ENCODE results near the gene HDHD5. TPM values are rescaled to one million over a fixed set of nuclear protein-coding genes. Genes with fewer than 3 reads are reported as not detected.

The HDHD5 gene
- total RNA-seq, 1 donor from 2014 or later = 52.6 TPM

DNA sequence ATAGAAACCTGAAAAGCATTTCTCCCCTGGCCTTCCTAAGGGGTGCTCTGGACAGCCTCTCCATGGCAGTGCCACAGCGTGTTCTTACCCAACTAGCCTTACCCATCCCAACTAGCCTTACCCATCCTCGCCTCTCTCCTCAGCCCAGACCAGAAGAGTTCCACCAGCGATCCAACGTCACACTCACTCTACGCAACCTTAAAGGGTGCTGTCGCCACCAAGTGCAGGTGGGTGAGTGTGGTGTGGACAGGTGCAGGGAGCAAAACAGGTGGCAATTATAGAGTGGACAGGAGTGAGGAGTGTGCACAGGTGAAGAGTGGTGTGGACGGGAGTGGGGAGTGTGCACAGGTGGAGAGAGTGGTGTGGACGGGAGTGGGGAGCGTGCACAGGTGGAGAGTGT is 55.7 kb downstream of the HDHD5 start:
- DNase-seq = no peak
- intact Hi-C loops (cut with micrococcal nuclease) = no loop called here
- Histone ChIP-seq H3K9me3 (replicated peaks) (no peaks in the 10 kb centered on the region), H3K27me3 (ENCODE audit: low read depth) (no peaks in the 10 kb centered on the region), H3K36me3 (peaks cover 78% of the 10 kb centered on the region), H3K4me1 (no peaks in the 10 kb centered on the region), H3K27ac (replicated peaks) (no peak overlapping the region), H3K4me3 (no peak overlapping the region)
- TF ChIP-seq CTCF (IDR thresholded peaks at IDR 0.05; ENCODE audit: borderline replicate concordance) = no peak

GRCh38 chr22:17102297-17102667 is 56.8 kb downstream of the HDHD5 start:
- peaks cover 79% of the 10 kb centered on the region for H3K36me3 ChIP-seq
- H3K27me3 ChIP-seq (ENCODE audit: low read depth) = no peaks in the 10 kb centered on the region
- intact Hi-C loops (cut with micrococcal nuclease) = no loop called here
- no peak for DNase-seq
- TF ChIP-seq CTCF (IDR thresholded peaks at IDR 0.05; ENCODE audit: borderline replicate concordance) = no peak
- H3K27ac ChIP-seq (replicated peaks) = no peak overlapping the region
- H3K9me3 ChIP-seq (replicated peaks) = no peaks in the 10 kb centered on the region
- H3K4me3 ChIP-seq = no peak overlapping the region
- H3K4me1 ChIP-seq = no peaks in the 10 kb centered on the region

- Histone ChIP-seq H3K9me3 (replicated peaks) (no peaks in the 10 kb centered on the region), H3K4me1 (no peaks in the 10 kb centered on the region), H3K27ac (replicated peaks) (no peak overlapping the region), H3K27me3 (ENCODE audit: low read depth) (no peaks in the 10 kb centered on the region), H3K4me3 (no peak overlapping the region), H3K36me3 (peaks cover 79% of the 10 kb centered on the region)
- TF ChIP-seq CTCF (IDR thresholded peaks at IDR 0.05; ENCODE audit: borderline replicate concordance) = no peak
- intact Hi-C loops (cut with micrococcal nuclease) = no loop called here
- DNase-seq = no peak
These were observed 57.4 kb downstream of the HDHD5 start for GRCh38 chr22:17101475-17102296.

DNA sequence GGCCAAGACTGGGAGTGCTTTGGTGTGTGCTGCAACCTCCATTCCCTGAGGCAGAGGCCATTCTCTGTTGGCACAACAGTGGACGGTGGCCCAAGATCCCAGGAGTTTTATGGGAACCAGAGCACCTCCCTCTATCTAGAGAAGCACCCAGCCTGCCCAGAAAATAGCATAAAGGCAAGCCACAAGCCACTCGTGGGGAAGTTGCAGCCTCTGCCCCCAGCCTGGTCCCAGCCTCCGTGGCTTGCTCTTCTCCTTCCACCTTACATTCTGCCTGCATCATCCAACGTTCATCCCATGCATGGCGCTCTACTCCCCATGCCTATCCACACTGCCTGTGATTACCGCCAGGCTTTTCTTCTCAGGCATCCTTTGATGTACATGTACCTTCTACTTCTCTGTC is 58.5 kb downstream of the HDHD5 start:
- no peak for DNase-seq
- H3K9me3 ChIP-seq (replicated peaks) = no peaks in the 10 kb centered on the region
- TF ChIP-seq CTCF (IDR thresholded peaks at IDR 0.05; ENCODE audit: borderline replicate concordance) = no peak
- H3K27ac ChIP-seq (replicated peaks) = no peak overlapping the region
- intact Hi-C loops (cut with micrococcal nuclease) = no loop called here
- H3K27me3 ChIP-seq (ENCODE audit: low read depth) = no peaks in the 10 kb centered on the region
- H3K4me3 ChIP-seq = no peak overlapping the region
- H3K4me1 ChIP-seq = no peaks in the 10 kb centered on the region
- H3K36me3 ChIP-seq = peaks cover 79% of the 10 kb centered on the region

- no peaks in the 10 kb centered on the region for H3K9me3 ChIP-seq (replicated peaks)
- intact Hi-C loops (cut with micrococcal nuclease) = loop anchor here (10.0 kb wide), 1 partner anchor 46 kb away; no protein-coding TSS in a partner anchor
- H3K4me1 ChIP-seq = no peaks in the 10 kb centered on the region
- no peaks in the 10 kb centered on the region for H3K27me3 ChIP-seq (ENCODE audit: low read depth)
- H3K36me3 ChIP-seq = peaks cover 65% of the 10 kb centered on the region
- no peak overlapping the region for H3K4me3 ChIP-seq
- no peak for TF ChIP-seq CTCF (IDR thresholded peaks at IDR 0.05; ENCODE audit: borderline replicate concordance)
- H3K27ac ChIP-seq (replicated peaks) = no peak overlapping the region
- DNase-seq = no peak
These were observed 60.7 kb downstream of the HDHD5 start for GRCh38 chr22:17098379-17098819.
